K562 (cell line): ENCODE data around the gene ZDHHC8. TPM values are rescaled to one million over a fixed set of nuclear protein-coding genes. Genes with fewer than 3 reads are reported as not detected.
A peak's percentile ranks its signal among the peaks of the same experiment; 100 is the strongest.

Experiments
- CXXC5 ChIP-seq: fragments of 250-450 bp; sonication (Bioruptor Pico); IDR thresholded peaks from 2 replicates; pipeline ENCODE4 v1.8.0; 2022; ENCODE audit warnings: inconsistent platforms, mild to moderate bottlenecking, moderate library complexity
- HDAC1 ChIP-seq, 2 experiments: fragments of 450-650 bp; IDR thresholded peaks; 2 replicates each; pipeline ENCODE4 v1.6.1; 2016 to 2017; ENCODE audit warnings: inconsistent platforms in 1 of 2, mild to moderate bottlenecking in 1 of 2, moderate library complexity in 1 of 2
- HDAC6 ChIP-seq: IDR thresholded peaks from 2 replicates; pipeline ENCODE4 v1.6.1; 2012; ENCODE audit warnings: low read depth, mild to moderate bottlenecking, control low read depth, inconsistent platforms, low read length, moderate library complexity
- HNRNPLL ChIP-seq: fragments of 200-400 bp; formaldehyde crosslinking; IDR thresholded peaks from 2 replicates; pipeline ENCODE4 v1.6.1; 2017; ENCODE audit warnings: low read length, low read depth, mild to moderate bottlenecking; ENCODE audit not compliant: poor library complexity, severe bottlenecking
- KDM1A ChIP-seq, 2 experiments: fragments of 450-650 bp; IDR thresholded peaks; 2 replicates each; pipeline ENCODE4 v1.6.1; 2016; ENCODE audit warnings: mild to moderate bottlenecking in 2 of 2
- MAZ ChIP-seq, 2 experiments: fragments of 450-650 bp in 1 of 2; sonication (generic) in 1 of 2; formaldehyde crosslinking; IDR thresholded peaks in 1 of 2; conservative IDR thresholded peaks in 1 of 2; 2 replicates each; pipeline versions ENCODE4 v1.4.0 to v1.5.0; 2020; ENCODE audit warnings: mild to moderate bottlenecking in 1 of 2, missing genetic modification reagents in 1 of 2
- PBX2 ChIP-seq, 2 experiments: IDR thresholded peaks in 1 of 2; conservative IDR thresholded peaks in 1 of 2; 2 replicates each; pipeline ENCODE4 v1.6.1; 2016; ENCODE audit warnings: low read depth in 2 of 2, mild to moderate bottlenecking in 1 of 2, missing compliant biosample characterization in 1 of 2, missing genetic modification characterization in 1 of 2, moderate library complexity in 1 of 2
- POLR2AphosphoS2 ChIP-seq: IDR thresholded peaks from 2 replicates; pipeline ENCODE4 v1.6.1; 2012; ENCODE audit warnings: low read length, improper control_type of control experiment
- POLR2G ChIP-seq: fragments of 200-400 bp; formaldehyde crosslinking; IDR thresholded peaks from 2 replicates; pipeline ENCODE4 v1.6.1; 2017; ENCODE audit warnings: low read depth, mild to moderate bottlenecking, antibody characterized with exemption, low read length, moderate library complexity
- SIRT6 ChIP-seq: IDR thresholded peaks from one replicate; pipeline ENCODE4 v1.6.1; 2012; ENCODE audit warnings: low read depth, mild to moderate bottlenecking, control low read depth, inconsistent platforms, low read length, moderate library complexity
- SMARCC2 ChIP-seq: fragments of 450-650 bp; IDR thresholded peaks from 2 replicates; pipeline ENCODE4 v1.6.1; 2017; ENCODE audit warnings: antibody characterized with exemption, moderate library complexity, mild to moderate bottlenecking, low read depth
- TEAD1 ChIP-seq, 2 experiments: fragments of 450-650 bp in 1 of 2; sonication (generic) in 1 of 2; formaldehyde crosslinking; IDR thresholded peaks; 2 replicates each; pipeline versions ENCODE4 v1.4.0 to v1.8.0; 2020 to 2022; ENCODE audit warnings: mild to moderate bottlenecking in 2 of 2, missing genetic modification reagents in 1 of 2
- TRIM25 ChIP-seq: fragments of 450-650 bp; IDR thresholded peaks from 2 replicates; pipeline ENCODE4 v1.7.0; 2016; ENCODE audit warnings: borderline replicate concordance
- XRCC5 ChIP-seq: fragments of 200-400 bp; formaldehyde crosslinking; IDR thresholded peaks from 2 replicates; pipeline ENCODE4 v1.6.1; 2017; ENCODE audit warnings: low read depth, mild to moderate bottlenecking, low read length
- ZNF609 ChIP-seq: sonication (generic); formaldehyde crosslinking; IDR thresholded peaks from 2 replicates; pipeline ENCODE4 v1.8.1; 2023; ENCODE audit warnings: missing genetic modification reagents, mild to moderate bottlenecking, borderline replicate concordance
- ZNF778 ChIP-seq: fragments of 450-650 bp; formaldehyde crosslinking; IDR thresholded peaks from 2 replicates; pipeline ENCODE4 v1.4.0; 2020; ENCODE audit warnings: mild to moderate bottlenecking, moderate library complexity
- polyA plus RNA-seq, 8 experiments: library from polyadenylated mRNA; depleted of rRNA in 4 of 8; stranded (reverse) in 5 of 8; unstranded in 3 of 8; fragments of >200 nt; fragmentation: Nextera tagmentation in 2 of 8; fragmentation: Illumina TruSeq in 1 of 8; extraction: Ambion mirVana in 2 of 8; extraction: Trizol in 1 of 8; gene quantifications; 2 replicates each; pipeline versions ENCODE4 v1.2.1 to v1.2.3, GENCODE V29; 2011 to 2014; ENCODE audit warnings: inconsistent platforms in 1 of 8, missing spikeins in 1 of 8
- total RNA-seq, 7 experiments: library from RNA; depleted of rRNA in 6 of 7; stranded (reverse); fragments of >200 nt in 6 of 7; fragmentation: Illumina TruSeq in 2 of 7; extraction: Trizol in 2 of 7; gene quantifications; 2 replicates each; pipeline versions ENCODE4 v1.2.1 to v1.2.3, GENCODE V29; 2011 to 2021; ENCODE audit warnings: low replicate concordance in 1 of 7

Gene ZDHHC8
- total and polyA plus RNA-seq, 9 of the 15 experiments (the other 6 are each of a cell fraction or from before 2014, with no cell fraction given): 0.04 to 109 (median 16.4) TPM

DNA sequence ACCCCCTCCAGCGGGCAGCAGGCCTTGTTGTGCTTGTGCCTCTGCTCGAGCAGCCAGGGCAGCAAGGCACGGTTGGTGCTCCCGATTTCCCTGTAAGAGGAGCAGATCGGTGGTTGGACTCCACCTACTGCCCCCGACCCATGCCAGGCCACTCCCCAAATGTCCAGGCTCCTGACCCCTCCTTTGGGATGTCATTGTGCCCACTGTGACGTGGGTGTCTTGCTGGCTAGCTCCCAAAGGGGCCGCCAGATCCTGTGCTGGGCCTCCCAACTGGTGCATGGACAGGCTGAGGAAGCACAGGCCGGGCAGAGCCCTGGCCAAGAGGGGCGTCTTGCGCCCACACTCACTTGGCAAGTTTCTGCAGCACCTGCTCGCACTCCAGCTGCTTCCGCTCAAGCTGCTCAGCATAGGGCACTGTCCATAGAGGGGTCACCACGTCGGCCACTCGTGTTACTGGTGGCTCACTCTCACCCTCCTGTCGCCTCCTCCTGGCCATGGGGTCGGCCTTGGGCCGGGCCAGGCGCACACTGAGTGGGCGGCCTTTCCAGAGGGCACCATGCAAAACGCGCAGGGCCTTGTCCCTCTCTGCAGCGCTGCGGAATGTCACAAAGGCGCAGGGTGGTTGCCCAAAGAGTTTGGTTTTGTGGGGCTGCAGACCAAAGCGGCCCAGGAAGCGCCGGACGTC lies 15.8 kb upstream of the ZDHHC8 start, which contains the start of gene RANBP1 (continued):
- TF ChIP-seq SMARCC2: no peak
- 0 out of 2 replicates have a peak, but pooled peaks have one; percentile 50 for TF ChIP-seq POLR2AphosphoS2
- 0 out of 4 replicates have a peak, but pooled peaks of 1 of the 2 experiments have one; percentile 2 for TF ChIP-seq TEAD1 (CRISPR knock-in tag; IDR thresholded peaks at IDR 0.05)
- no peak for TF ChIP-seq ZNF778 (CRISPR knock-in tag)
- TF ChIP-seq MAZ (CRISPR knock-in tag; conservative IDR thresholded peaks at IDR 0.05 in 1 of 2, IDR thresholded peaks at IDR 0.05 in 1 of 2): peak in 1 of 2 experiments; percentile 42; a peak in 1 of 4 replicates
- TF ChIP-seq PBX2 (CRISPR knock-in tag; IDR thresholded peaks at IDR 0.05; ENCODE audit: low read depth): no peak
- TF ChIP-seq PBX2 (tag; conservative IDR thresholded peaks at IDR 0.05; ENCODE audit: low read depth): no peak
- TF ChIP-seq ZNF609 (CRISPR knock-in tag): no peak
- TF ChIP-seq HDAC1 (IDR thresholded peaks at IDR 0.05): 0 out of 4 replicates have a peak, but pooled peaks of 1 of the 2 experiments have one; percentile 8
- TF ChIP-seq TRIM25: 0 out of 2 replicates have a peak, but pooled peaks have one; percentile 34
- peak; percentile 23 for TF ChIP-seq CXXC5
- TF ChIP-seq POLR2G: peak; percentile 82
- TF ChIP-seq HNRNPLL: no peak
- no peak for TF ChIP-seq SIRT6
- TF ChIP-seq HDAC6: 0 out of 2 replicates have a peak, but pooled peaks have one; percentile 22
- no peak for TF ChIP-seq KDM1A (IDR thresholded peaks at IDR 0.05)
- TF ChIP-seq XRCC5: no peak
